Mammary epithelial cell (primary cell): ENCODE results near the gene DNHD1.

Source experiments
- EZH2 ChIP-seq: IDR thresholded peaks from 2 replicates; pipeline ENCODE4 v1.6.1; 2012; ENCODE audit warnings: low read length, inconsistent platforms, borderline replicate concordance
- TF ChIP-seq, protein P1 (sequence below), 2 donors: IDR thresholded peaks in 1 of 2; conservative IDR thresholded peaks in 1 of 2; 2 replicates each; pipeline ENCODE4 v1.5.1; 2011 to 2012; ENCODE audit warnings: inconsistent platforms in 2 of 2, low read length in 2 of 2, mild to moderate bottlenecking in 2 of 2, control low read depth in 1 of 2, low read depth in 1 of 2; ENCODE audit not compliant: insufficient read depth in 1 of 2; ENCODE audit errors: extremely low read depth in 1 of 2

DNA sequence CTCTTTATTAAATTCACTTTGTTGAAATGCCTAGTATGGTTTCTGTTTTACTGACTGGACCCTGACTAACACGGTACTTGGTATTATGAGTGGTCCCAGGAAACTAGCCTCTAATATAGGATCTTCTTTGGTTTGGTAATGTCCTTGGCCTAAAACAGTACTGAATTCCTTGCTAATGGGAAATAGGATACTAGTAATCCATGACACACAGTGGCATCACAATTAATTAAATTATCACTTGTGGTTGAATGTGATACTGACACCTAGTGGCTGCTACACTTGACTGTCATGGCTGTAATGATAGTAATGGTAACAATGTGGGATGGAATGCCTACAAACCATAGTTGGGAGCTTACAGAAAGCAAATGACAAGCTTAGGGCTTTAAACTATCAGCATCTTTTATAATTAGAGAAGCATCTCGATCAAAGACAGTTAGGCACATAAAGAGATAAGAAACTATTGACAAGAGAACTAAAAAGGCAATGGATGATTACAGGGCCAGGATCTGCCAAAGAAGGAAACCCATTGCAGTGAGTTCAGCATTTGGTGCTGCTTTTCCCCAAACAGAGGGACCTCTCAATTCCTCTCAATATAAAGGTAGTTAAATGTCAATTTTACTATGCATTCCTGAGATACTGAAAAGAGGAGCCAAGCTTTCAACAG, 8.6 kb downstream of the DNHD1 start:
- no peak for TF ChIP-seq EZH2
- TF ChIP-seq, protein P1, sequence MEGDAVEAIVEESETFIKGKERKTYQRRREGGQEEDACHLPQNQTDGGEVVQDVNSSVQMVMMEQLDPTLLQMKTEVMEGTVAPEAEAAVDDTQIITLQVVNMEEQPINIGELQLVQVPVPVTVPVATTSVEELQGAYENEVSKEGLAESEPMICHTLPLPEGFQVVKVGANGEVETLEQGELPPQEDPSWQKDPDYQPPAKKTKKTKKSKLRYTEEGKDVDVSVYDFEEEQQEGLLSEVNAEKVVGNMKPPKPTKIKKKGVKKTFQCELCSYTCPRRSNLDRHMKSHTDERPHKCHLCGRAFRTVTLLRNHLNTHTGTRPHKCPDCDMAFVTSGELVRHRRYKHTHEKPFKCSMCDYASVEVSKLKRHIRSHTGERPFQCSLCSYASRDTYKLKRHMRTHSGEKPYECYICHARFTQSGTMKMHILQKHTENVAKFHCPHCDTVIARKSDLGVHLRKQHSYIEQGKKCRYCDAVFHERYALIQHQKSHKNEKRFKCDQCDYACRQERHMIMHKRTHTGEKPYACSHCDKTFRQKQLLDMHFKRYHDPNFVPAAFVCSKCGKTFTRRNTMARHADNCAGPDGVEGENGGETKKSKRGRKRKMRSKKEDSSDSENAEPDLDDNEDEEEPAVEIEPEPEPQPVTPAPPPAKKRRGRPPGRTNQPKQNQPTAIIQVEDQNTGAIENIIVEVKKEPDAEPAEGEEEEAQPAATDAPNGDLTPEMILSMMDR (conservative IDR thresholded peaks at IDR 0.05 in 1 of 2, IDR thresholded peaks at IDR 0.05 in 1 of 2; ENCODE audit: extremely low read depth in 1 of 2, insufficient read depth in 1 of 2, low read depth in 1 of 2, low read length in 2 of 2): peak; percentile 74 to 79
